GM12878 (cell line): ENCODE results near the gene TSKU. TPM values are rescaled to one million over a fixed set of nuclear protein-coding genes. Genes with fewer than 3 reads are reported as not detected.
A peak's percentile ranks its signal among the peaks of the same experiment; 100 is the strongest.
"Not testable (repeated sequence)": the region's sequence is repeated elsewhere in the genome, so short reads cannot be mapped to it uniquely, and the experiment has no call there.

Experiments
- ATAC-seq: fragments of 200-7000 bp; cut with Tn5 transposase; 3 replicates; pipeline ENCODE4 v1.9.1; 2020; ENCODE audit warnings: mild to moderate bottlenecking, moderate library complexity
- BruUV-seq: library from RNA; stranded (reverse); fragments of 400-500 nt; replicated peaks from 2 replicates; lab custom pipeline; 2021; lab: Mats Ljungman, UMichigan
- CTCF ChIA-PET: fragments of 300-600 bp; sonication (Branson Sonifier 250); formaldehyde crosslinking; extraction: SDS; loops from one replicate; lab custom pipeline; 2021; ENCODE audit warnings: inconsistent platforms; lab: Yijun Ruan, JAX
- POLR2A ChIA-PET: fragments of 350-600 bp; formaldehyde crosslinking; extraction: SDS; loops from one replicate; lab custom pipeline; 2021; ENCODE audit warnings: inconsistent platforms; lab: Charles Lee
- RAD21 ChIA-PET: fragments of 300-600 bp; sonication (Branson Sonifier 250); formaldehyde crosslinking; loops from one replicate; lab custom pipeline; 2023; ENCODE audit warnings: antibody characterized with exemption; ENCODE audit not compliant: unreplicated experiment; lab: Charles Lee
- SMC1A ChIA-PET: fragments of 300-600 bp; sonication (Branson Sonifier 250); formaldehyde crosslinking; loops from one replicate; lab custom pipeline; 2023; ENCODE audit not compliant: unreplicated experiment, uncharacterized antibody; lab: Charles Lee
- DNase-seq: peaks from one replicate; pipeline ENCODE4 v3.0.0-alpha.2; 2011; ENCODE audit warnings: low read depth, low spot score
- FAIRE-seq: peaks from 3 replicates; lab custom pipeline; 2011; peaks lifted over from hg19 to GRCh38; lab: Jason Lieb, UNC
- H2AFZ ChIP-seq: 2 replicates; pipeline ENCODE4 v1.6.0; 2011; ENCODE audit warnings: low read depth, low read length, control low read depth; ENCODE audit not compliant: control insufficient read depth
- H3K27ac ChIP-seq: 2 replicates; pipeline ENCODE4 v1.5.1; 2011; ENCODE audit warnings: control low read depth; ENCODE audit not compliant: control insufficient read depth, insufficient read depth
- H3K27me3 ChIP-seq, 2 experiments: replicated peaks in 1 of 2; 2 replicates each; pipeline versions ENCODE4 v1.6.0 to v1.6.1; 2011; ENCODE audit warnings: low read length in 1 of 2; ENCODE audit not compliant: control insufficient read depth in 2 of 2, insufficient read depth in 2 of 2
- H3K36me3 ChIP-seq, 2 experiments: 2 replicates each; pipeline ENCODE4 v1.5.1; 2011; ENCODE audit warnings: low read length in 1 of 2; ENCODE audit not compliant: control insufficient read depth in 2 of 2, insufficient read depth in 2 of 2
- H3K4me1 ChIP-seq: 2 replicates; pipeline ENCODE4 v1.6.1; 2011; ENCODE audit warnings: mild to moderate bottlenecking, low read length, moderate library complexity, mixed read lengths; ENCODE audit not compliant: control insufficient read depth, insufficient read depth
- H3K4me2 ChIP-seq: 2 replicates; pipeline ENCODE4 v1.6.0; 2011; ENCODE audit warnings: control low read depth; ENCODE audit not compliant: control insufficient read depth, insufficient read depth
- H3K4me3 ChIP-seq: fragments of 200-600 bp; sonication (generic); 2 replicates; pipeline ENCODE4 v1.5.1; 2016
- H3K79me2 ChIP-seq: 2 replicates; pipeline ENCODE4 v1.6.0; 2011; ENCODE audit warnings: low read length; ENCODE audit not compliant: control insufficient read depth, insufficient read depth
- H3K9ac ChIP-seq: 2 replicates; pipeline ENCODE4 v1.8.0; 2011; ENCODE audit warnings: low read length, control low read depth, mixed read lengths; ENCODE audit not compliant: control insufficient read depth, insufficient read depth
- H3K9me3 ChIP-seq: replicated peaks from 3 replicates; pipeline ENCODE4 v1.5.1; 2011; ENCODE audit warnings: mild to moderate bottlenecking, low read length; ENCODE audit not compliant: control insufficient read depth, insufficient read depth
- H4K20me1 ChIP-seq: 2 replicates; pipeline ENCODE4 v1.6.0; 2011; ENCODE audit not compliant: control insufficient read depth, insufficient read depth
- RAD21 ChIP-seq: IDR thresholded peaks from 2 replicates; pipeline ENCODE4 v1.6.1; 2011; ENCODE audit warnings: mild to moderate bottlenecking, low read depth, low read length, moderate library complexity; ENCODE audit not compliant: insufficient read depth
- SMC3 ChIP-seq: IDR thresholded peaks from 2 replicates; pipeline ENCODE4 v1.6.1; 2011; ENCODE audit warnings: low read length, improper control_type of control experiment, borderline replicate concordance
- WGBS: methylation state at CpG from one replicate; pipeline ENCODE4 v1.1.6; 2016; ENCODE audit warnings: low lambda C conversion rate; ENCODE audit not compliant: insufficient replicate concordance, insufficient coverage; ENCODE audit errors: missing lambda C conversion rate; 5-methylcytosine and 5-hydroxymethylcytosine counted together
- in situ Hi-C: fragments of 300-500 bp; cut with MboI; formaldehyde crosslinking; loops from 9 replicates; pipeline ENCODE4 v1.14.3; 2018; ENCODE audit warnings: mixed read lengths
- intact Hi-C: fragments of 100-400 bp; cut with micrococcal nuclease; formaldehyde crosslinking; loops from one replicate; pipeline ENCODE4 v1.14.2; 2022; ENCODE audit not compliant: unreplicated experiment
- polyA plus RNA-seq, 11 experiments: library from polyadenylated mRNA; depleted of rRNA in 4 of 11; unstranded in 6 of 11; stranded (reverse) in 5 of 11; fragments of >200 nt; fragmentation: Nextera tagmentation in 4 of 11; fragmentation: Illumina TruSeq in 1 of 11; extraction: Ambion mirVana in 4 of 11; extraction: Trizol in 1 of 11; gene quantifications; 1 replicate in 1 of 11; 2 replicates in 10 of 11; pipeline versions ENCODE4 v1.2.1 to v1.2.3, GENCODE V29; 2011 to 2016; ENCODE audit warnings: inconsistent platforms in 2 of 11, missing spikeins in 2 of 11, low read depth in 1 of 11
- total RNA-seq, 4 experiments: library from RNA; depleted of rRNA in 3 of 4; stranded (reverse); fragments of >200 nt in 3 of 4; fragmentation: Illumina TruSeq in 1 of 4; extraction: Trizol in 1 of 4; gene quantifications; 2 replicates each; pipeline versions ENCODE4 v1.2.1 to v1.2.3, GENCODE V29; 2013 to 2021
- TF ChIP-seq, protein P1 (sequence below), 3 experiments: IDR thresholded peaks in 2 of 3; conservative IDR thresholded peaks in 1 of 3; 2 replicates each; pipeline ENCODE4 v1.5.1; 2011; ENCODE audit warnings: low read depth in 3 of 3, low read length in 3 of 3, mild to moderate bottlenecking in 3 of 3, control low read depth in 2 of 3, moderate library complexity in 2 of 3, inconsistent platforms in 1 of 3, mixed read lengths in 1 of 3; ENCODE audit not compliant: control insufficient read depth in 2 of 3, insufficient read depth in 1 of 3; ENCODE audit errors: extremely low read depth in 1 of 3

Gene TSKU
- total and polyA plus RNA-seq, 10 of the 15 experiments (the other 5 are each of a cell fraction or from before 2014, with no cell fraction given): 0.04 to 1.5 (median 0.62) TPM

DNA sequence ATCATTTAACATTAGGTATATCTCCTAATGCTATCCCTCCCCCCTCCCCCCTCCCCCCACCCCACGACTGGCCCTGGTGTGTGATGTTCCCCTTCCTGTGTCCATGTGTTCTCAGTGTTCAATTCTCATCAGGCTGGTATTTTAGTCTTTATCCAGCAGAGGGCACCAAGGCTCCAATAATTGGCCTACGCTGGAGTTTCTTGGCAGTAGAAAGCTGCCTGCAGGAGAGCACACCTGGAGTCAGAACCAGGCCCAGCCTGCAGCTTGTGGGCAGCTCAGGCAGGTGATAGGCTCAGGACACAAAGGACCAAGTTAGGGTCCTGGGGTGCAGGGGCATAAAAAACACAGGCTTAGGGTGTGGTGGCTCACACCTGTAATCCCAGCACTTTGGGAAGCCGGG, 49.2 kb upstream of the TSKU start:
- ChIA-PET RAD21 (interaction anchor here (0.8 to 2.1 kb wide), 6 partner anchors 54 to 357 kb away, joined by 3 to 13 read pairs (median 4); no protein-coding TSS in a partner anchor), CTCF (interaction anchor here (0.7 to 3.0 kb wide), 9 partner anchors 11 to 357 kb away, joined by 3 to 36 read pairs (median 5); no protein-coding TSS in a partner anchor), POLR2A (interaction anchor here (0.5 kb wide), 1 partner anchor 132 kb away, joined by 4 read pairs; no protein-coding TSS in a partner anchor), SMC1A (interaction anchor here (2.1 to 2.5 kb wide), 2 partner anchors 64 to 185 kb away, joined by 10 to 11 read pairs; no protein-coding TSS in a partner anchor)
- H3K4me1 ChIP-seq, H2AFZ ChIP-seq, H3K4me3 ChIP-seq, H3K9me3 ChIP-seq, H3K27me3 ChIP-seq, H4K20me1 ChIP-seq, in situ Hi-C loops, H3K4me2 ChIP-seq, H3K9ac ChIP-seq, H3K27ac ChIP-seq, H3K36me3 ChIP-seq, BruUV-seq, H3K79me2 ChIP-seq, DNase-seq: not testable (repeated sequence)
- intact Hi-C loops: loop anchor here (1.0 to 10.0 kb wide), 5 partner anchors 65 to 371 kb away; partner anchors contain the start of gene OMP
- FAIRE-seq (peak; percentile 69), ATAC-seq (peak; percentile 79)
- WGBS: 50% methylated on average over 2 of the region's 3 CpGs
- peak; percentile 36; the same call in 1 of the 2 replicates for TF ChIP-seq SMC3
- TF ChIP-seq, protein P1, sequence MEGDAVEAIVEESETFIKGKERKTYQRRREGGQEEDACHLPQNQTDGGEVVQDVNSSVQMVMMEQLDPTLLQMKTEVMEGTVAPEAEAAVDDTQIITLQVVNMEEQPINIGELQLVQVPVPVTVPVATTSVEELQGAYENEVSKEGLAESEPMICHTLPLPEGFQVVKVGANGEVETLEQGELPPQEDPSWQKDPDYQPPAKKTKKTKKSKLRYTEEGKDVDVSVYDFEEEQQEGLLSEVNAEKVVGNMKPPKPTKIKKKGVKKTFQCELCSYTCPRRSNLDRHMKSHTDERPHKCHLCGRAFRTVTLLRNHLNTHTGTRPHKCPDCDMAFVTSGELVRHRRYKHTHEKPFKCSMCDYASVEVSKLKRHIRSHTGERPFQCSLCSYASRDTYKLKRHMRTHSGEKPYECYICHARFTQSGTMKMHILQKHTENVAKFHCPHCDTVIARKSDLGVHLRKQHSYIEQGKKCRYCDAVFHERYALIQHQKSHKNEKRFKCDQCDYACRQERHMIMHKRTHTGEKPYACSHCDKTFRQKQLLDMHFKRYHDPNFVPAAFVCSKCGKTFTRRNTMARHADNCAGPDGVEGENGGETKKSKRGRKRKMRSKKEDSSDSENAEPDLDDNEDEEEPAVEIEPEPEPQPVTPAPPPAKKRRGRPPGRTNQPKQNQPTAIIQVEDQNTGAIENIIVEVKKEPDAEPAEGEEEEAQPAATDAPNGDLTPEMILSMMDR (IDR thresholded peaks at IDR 0.05 in 2 of 3, conservative IDR thresholded peaks at IDR 0.05 in 1 of 3; ENCODE audit: control insufficient read depth in 2 of 3, extremely low read depth in 1 of 3, insufficient read depth in 1 of 3, low read depth in 3 of 3, low read length in 3 of 3): peak; percentile 29 to 58 (median 45); a peak in 4 of 6 replicates
- peak; percentile 78 for TF ChIP-seq RAD21
